H1 (cell line): Measurements from ENCODE around the gene SRSF12. TPM values are rescaled to one million over a fixed set of nuclear protein-coding genes. Genes with fewer than 3 reads are reported as not detected.

Source experiments
- polyA plus RNA-seq, 7 experiments: library from polyadenylated mRNA; depleted of rRNA in 3 of 7; stranded (reverse) in 5 of 7; unstranded in 2 of 7; fragments of >200 nt in 5 of 7; fragments of 200-250 nt in 2 of 7; gene quantifications; 1 replicate in 5 of 7; 2 replicates in 1 of 7; 4 replicates in 1 of 7; pipeline versions ENCODE4 v1.2.1 to v1.2.3, GENCODE V29; 2011 to 2013; ENCODE audit warnings: missing spikeins in 2 of 7, mixed read lengths in 2 of 7
- total RNA-seq: library from RNA; stranded (reverse); fragmentation: NEBNext Ultra II Directional; extraction: Animal tissue kit (Norgen Biotek cat#: 25700); gene quantifications from 2 replicates; pipeline ENCODE4 v1.2.1, GENCODE V29; 2021
- TF ChIP-seq, protein P1 (sequence below): fragments of 300-600 bp; sonication (generic); IDR thresholded peaks from 2 replicates; pipeline ENCODE4 v1.7.1; 2012; ENCODE audit warnings: low read length, moderate library complexity, mild to moderate bottlenecking, inconsistent platforms; ENCODE audit not compliant: insufficient replicate concordance

The SRSF12 gene
- total and polyA plus RNA-seq, 2 of the 8 experiments (the other 6 are each of a cell fraction or from before 2014, with no cell fraction given), result 2.6 to 4.2 TPM

DNA sequence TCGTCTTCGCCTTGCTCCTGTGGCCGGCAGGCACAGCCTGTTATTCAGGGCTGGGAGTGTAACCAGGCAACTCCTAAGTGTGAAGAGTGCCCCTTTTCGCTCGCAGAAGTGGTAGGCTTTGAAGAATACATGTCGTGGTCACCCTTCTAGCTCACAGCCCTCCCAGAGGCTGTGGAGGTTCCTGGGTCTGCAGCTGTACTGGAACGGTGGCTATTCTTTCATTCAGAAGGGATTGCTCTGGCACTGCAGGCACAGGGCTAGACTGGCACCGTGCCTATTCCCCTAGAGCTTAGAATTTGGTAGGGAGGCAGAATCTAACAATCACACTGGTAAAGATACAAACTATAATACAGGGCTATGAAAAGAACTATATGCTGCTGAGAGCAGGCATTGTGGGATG, 1.1 kb upstream of the SRSF12 start (continued):
- TF ChIP-seq, protein P1, sequence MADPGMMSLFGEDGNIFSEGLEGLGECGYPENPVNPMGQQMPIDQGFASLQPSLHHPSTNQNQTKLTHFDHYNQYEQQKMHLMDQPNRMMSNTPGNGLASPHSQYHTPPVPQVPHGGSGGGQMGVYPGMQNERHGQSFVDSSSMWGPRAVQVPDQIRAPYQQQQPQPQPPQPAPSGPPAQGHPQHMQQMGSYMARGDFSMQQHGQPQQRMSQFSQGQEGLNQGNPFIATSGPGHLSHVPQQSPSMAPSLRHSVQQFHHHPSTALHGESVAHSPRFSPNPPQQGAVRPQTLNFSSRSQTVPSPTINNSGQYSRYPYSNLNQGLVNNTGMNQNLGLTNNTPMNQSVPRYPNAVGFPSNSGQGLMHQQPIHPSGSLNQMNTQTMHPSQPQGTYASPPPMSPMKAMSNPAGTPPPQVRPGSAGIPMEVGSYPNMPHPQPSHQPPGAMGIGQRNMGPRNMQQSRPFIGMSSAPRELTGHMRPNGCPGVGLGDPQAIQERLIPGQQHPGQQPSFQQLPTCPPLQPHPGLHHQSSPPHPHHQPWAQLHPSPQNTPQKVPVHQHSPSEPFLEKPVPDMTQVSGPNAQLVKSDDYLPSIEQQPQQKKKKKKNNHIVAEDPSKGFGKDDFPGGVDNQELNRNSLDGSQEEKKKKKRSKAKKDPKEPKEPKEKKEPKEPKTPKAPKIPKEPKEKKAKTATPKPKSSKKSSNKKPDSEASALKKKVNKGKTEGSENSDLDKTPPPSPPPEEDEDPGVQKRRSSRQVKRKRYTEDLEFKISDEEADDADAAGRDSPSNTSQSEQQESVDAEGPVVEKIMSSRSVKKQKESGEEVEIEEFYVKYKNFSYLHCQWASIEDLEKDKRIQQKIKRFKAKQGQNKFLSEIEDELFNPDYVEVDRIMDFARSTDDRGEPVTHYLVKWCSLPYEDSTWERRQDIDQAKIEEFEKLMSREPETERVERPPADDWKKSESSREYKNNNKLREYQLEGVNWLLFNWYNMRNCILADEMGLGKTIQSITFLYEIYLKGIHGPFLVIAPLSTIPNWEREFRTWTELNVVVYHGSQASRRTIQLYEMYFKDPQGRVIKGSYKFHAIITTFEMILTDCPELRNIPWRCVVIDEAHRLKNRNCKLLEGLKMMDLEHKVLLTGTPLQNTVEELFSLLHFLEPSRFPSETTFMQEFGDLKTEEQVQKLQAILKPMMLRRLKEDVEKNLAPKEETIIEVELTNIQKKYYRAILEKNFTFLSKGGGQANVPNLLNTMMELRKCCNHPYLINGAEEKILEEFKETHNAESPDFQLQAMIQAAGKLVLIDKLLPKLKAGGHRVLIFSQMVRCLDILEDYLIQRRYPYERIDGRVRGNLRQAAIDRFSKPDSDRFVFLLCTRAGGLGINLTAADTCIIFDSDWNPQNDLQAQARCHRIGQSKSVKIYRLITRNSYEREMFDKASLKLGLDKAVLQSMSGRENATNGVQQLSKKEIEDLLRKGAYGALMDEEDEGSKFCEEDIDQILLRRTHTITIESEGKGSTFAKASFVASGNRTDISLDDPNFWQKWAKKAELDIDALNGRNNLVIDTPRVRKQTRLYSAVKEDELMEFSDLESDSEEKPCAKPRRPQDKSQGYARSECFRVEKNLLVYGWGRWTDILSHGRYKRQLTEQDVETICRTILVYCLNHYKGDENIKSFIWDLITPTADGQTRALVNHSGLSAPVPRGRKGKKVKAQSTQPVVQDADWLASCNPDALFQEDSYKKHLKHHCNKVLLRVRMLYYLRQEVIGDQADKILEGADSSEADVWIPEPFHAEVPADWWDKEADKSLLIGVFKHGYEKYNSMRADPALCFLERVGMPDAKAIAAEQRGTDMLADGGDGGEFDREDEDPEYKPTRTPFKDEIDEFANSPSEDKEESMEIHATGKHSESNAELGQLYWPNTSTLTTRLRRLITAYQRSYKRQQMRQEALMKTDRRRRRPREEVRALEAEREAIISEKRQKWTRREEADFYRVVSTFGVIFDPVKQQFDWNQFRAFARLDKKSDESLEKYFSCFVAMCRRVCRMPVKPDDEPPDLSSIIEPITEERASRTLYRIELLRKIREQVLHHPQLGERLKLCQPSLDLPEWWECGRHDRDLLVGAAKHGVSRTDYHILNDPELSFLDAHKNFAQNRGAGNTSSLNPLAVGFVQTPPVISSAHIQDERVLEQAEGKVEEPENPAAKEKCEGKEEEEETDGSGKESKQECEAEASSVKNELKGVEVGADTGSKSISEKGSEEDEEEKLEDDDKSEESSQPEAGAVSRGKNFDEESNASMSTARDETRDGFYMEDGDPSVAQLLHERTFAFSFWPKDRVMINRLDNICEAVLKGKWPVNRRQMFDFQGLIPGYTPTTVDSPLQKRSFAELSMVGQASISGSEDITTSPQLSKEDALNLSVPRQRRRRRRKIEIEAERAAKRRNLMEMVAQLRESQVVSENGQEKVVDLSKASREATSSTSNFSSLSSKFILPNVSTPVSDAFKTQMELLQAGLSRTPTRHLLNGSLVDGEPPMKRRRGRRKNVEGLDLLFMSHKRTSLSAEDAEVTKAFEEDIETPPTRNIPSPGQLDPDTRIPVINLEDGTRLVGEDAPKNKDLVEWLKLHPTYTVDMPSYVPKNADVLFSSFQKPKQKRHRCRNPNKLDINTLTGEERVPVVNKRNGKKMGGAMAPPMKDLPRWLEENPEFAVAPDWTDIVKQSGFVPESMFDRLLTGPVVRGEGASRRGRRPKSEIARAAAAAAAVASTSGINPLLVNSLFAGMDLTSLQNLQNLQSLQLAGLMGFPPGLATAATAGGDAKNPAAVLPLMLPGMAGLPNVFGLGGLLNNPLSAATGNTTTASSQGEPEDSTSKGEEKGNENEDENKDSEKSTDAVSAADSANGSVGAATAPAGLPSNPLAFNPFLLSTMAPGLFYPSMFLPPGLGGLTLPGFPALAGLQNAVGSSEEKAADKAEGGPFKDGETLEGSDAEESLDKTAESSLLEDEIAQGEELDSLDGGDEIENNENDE, result no peak
